ENCODE measurements around the gene KRTAP5-6. TPM values are rescaled to one million over a fixed set of nuclear protein-coding genes. Genes with fewer than 3 reads are reported as not detected.

The KRTAP5-6 gene
- polyA plus RNA-seq, 1 of the 3 experiments (the other 2 are of a cell fraction) = not detected

GRCh38 chr11:1676229-1676740 is 20.7 kb upstream of the KRTAP5-6 start (continued):
- TF ChIP-seq GABPA (IDR thresholded peaks at IDR 0.05; ENCODE audit: low read depth) = no peak

- CTCF ChIA-PET = interaction anchor here (0.9 to 14.1 kb wide), 6 partner anchors 13 to 471 kb away, joined by 3 to 101 read pairs (median 26); no protein-coding TSS in a partner anchor
- no peak for DNase-seq
Measured at GRCh38 chr11:1679881-1680280, 17.1 kb upstream of the KRTAP5-6 start.

More at GRCh38 chr11:1679881-1680280, 17.1 kb upstream of the KRTAP5-6 start:
- no peak overlapping the region for H3K4me2 ChIP-seq
- no peaks in the 10 kb centered on the region for H3F3A ChIP-seq (replicated peaks; ENCODE audit: insufficient read depth)
- TF ChIP-seq USF2 (IDR thresholded peaks at IDR 0.05; ENCODE audit: borderline replicate concordance, low read depth, low read length) (no peak), MEF2A (IDR thresholded peaks at IDR 0.05; ENCODE audit: borderline replicate concordance, low read depth) (no peak), GATA2 (CRISPR knock-in tag; IDR thresholded peaks at IDR 0.05) (no peak), RFX5 (IDR thresholded peaks at IDR 0.05; ENCODE audit: low read length) (no peak), JUND (IDR thresholded peaks at IDR 0.05) (no peak), RXRA (IDR thresholded peaks at IDR 0.05; ENCODE audit: borderline replicate concordance, low read depth) (no peak), USF1 (IDR thresholded peaks at IDR 0.05; ENCODE audit: borderline replicate concordance, low read depth) (no peak), MAX (IDR thresholded peaks at IDR 0.05; ENCODE audit: low read depth) (no peak), POLR2AphosphoS5 (IDR thresholded peaks at IDR 0.05; ENCODE audit: low read depth, low read length) (no peak), PBX3 (IDR thresholded peaks at IDR 0.05) (no peak), FOXJ3 (CRISPR knock-in tag; IDR thresholded peaks at IDR 0.05) (no peak), FOXM1 (IDR thresholded peaks at IDR 0.05; ENCODE audit: low read depth) (no peak), MXI1 (IDR thresholded peaks at IDR 0.05; ENCODE audit: low read depth, low read length) (no peak), GABPA (IDR thresholded peaks at IDR 0.05; ENCODE audit: low read depth) (no peak), CHD2 (IDR thresholded peaks at IDR 0.05; ENCODE audit: low read length, partially characterized antibody) (no peak), NFIC (IDR thresholded peaks at IDR 0.05; ENCODE audit: borderline replicate concordance) (no peak), YY1 (IDR thresholded peaks at IDR 0.05; ENCODE audit: low read depth) (no peak)
- TF ChIP-seq, protein P1, sequence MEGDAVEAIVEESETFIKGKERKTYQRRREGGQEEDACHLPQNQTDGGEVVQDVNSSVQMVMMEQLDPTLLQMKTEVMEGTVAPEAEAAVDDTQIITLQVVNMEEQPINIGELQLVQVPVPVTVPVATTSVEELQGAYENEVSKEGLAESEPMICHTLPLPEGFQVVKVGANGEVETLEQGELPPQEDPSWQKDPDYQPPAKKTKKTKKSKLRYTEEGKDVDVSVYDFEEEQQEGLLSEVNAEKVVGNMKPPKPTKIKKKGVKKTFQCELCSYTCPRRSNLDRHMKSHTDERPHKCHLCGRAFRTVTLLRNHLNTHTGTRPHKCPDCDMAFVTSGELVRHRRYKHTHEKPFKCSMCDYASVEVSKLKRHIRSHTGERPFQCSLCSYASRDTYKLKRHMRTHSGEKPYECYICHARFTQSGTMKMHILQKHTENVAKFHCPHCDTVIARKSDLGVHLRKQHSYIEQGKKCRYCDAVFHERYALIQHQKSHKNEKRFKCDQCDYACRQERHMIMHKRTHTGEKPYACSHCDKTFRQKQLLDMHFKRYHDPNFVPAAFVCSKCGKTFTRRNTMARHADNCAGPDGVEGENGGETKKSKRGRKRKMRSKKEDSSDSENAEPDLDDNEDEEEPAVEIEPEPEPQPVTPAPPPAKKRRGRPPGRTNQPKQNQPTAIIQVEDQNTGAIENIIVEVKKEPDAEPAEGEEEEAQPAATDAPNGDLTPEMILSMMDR (IDR thresholded peaks at IDR 0.05) = no peak
- TF ChIP-seq, protein P2, sequence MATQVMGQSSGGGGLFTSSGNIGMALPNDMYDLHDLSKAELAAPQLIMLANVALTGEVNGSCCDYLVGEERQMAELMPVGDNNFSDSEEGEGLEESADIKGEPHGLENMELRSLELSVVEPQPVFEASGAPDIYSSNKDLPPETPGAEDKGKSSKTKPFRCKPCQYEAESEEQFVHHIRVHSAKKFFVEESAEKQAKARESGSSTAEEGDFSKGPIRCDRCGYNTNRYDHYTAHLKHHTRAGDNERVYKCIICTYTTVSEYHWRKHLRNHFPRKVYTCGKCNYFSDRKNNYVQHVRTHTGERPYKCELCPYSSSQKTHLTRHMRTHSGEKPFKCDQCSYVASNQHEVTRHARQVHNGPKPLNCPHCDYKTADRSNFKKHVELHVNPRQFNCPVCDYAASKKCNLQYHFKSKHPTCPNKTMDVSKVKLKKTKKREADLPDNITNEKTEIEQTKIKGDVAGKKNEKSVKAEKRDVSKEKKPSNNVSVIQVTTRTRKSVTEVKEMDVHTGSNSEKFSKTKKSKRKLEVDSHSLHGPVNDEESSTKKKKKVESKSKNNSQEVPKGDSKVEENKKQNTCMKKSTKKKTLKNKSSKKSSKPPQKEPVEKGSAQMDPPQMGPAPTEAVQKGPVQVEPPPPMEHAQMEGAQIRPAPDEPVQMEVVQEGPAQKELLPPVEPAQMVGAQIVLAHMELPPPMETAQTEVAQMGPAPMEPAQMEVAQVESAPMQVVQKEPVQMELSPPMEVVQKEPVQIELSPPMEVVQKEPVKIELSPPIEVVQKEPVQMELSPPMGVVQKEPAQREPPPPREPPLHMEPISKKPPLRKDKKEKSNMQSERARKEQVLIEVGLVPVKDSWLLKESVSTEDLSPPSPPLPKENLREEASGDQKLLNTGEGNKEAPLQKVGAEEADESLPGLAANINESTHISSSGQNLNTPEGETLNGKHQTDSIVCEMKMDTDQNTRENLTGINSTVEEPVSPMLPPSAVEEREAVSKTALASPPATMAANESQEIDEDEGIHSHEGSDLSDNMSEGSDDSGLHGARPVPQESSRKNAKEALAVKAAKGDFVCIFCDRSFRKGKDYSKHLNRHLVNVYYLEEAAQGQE (IDR thresholded peaks at IDR 0.05; ENCODE audit: low read depth, low read length) = no peak
- H2AFZ ChIP-seq (ENCODE audit: low read depth) = no peak overlapping the region
- 48% methylated on average over 10 of the region's 10 CpGs for WGBS (ENCODE audit: low lambda C conversion rate)
- no peaks in the 10 kb centered on the region; the same call in 1 of the 2 replicates for H3K27me3 ChIP-seq (ENCODE audit: insufficient read depth)
- no peak overlapping the region for H3K27ac ChIP-seq (ENCODE audit: low read depth in 2 of 2, low read length in 1 of 2)
- no peak overlapping the region for H3K9ac ChIP-seq
- no peaks in the 10 kb centered on the region for H3K9me3 ChIP-seq
- no peaks in the 10 kb centered on the region for H3K4me1 ChIP-seq (ENCODE audit: control insufficient read depth in 1 of 2, insufficient read depth in 2 of 2, low read depth in 1 of 2, low read length in 1 of 2)
- POLR2A ChIA-PET = no interaction called here
- no peaks in the 10 kb centered on the region for H4K20me1 ChIP-seq (ENCODE audit: insufficient read depth)
- no peaks in the 10 kb centered on the region for H3K79me2 ChIP-seq (ENCODE audit: insufficient read depth)
- no peaks in the 10 kb centered on the region for H3K9me2 ChIP-seq
- H3K4me3 ChIP-seq (ENCODE audit: low read depth in 2 of 2, low read length in 1 of 2) = no peak overlapping the region
- no peaks in the 10 kb centered on the region for H3K36me3 ChIP-seq (replicated peaks in 1 of 2; ENCODE audit: control insufficient read depth in 1 of 2, insufficient read depth in 2 of 2, low read length in 1 of 2)
